Gastroesophageal sphincter (tissue), 4 donors: ENCODE data around the gene HMGCS2. TPM values are rescaled to one million over a fixed set of nuclear protein-coding genes. Genes with fewer than 3 reads are reported as not detected.

Experiments
- ATAC-seq: fragments of 150-250 bp; one replicate; pipeline ENCODE4 v1.9.1; 2016; ENCODE audit warnings: mild to moderate bottlenecking, moderate library complexity
- H3K27ac ChIP-seq, 4 donors: fragments of 200-600 bp; sonication (generic) in 3 of 4; 1 replicate in 3 of 4; 2 replicates in 1 of 4; pipeline ENCODE4 v1.5.1; 2016 to 2019
- H3K27me3 ChIP-seq: fragments of 200-600 bp; sonication (generic); one replicate; pipeline ENCODE4 v1.5.1; 2019
- H3K36me3 ChIP-seq, 2 donors: fragments of 200-600 bp; sonication (generic); one replicate each; pipeline ENCODE4 v1.5.1; 2019; ENCODE audit warnings: control low read depth in 1 of 2
- H3K4me1 ChIP-seq, 3 donors: fragments of 200-600 bp; sonication (generic); 1 replicate in 2 of 3; 2 replicates in 1 of 3; pipeline ENCODE4 v1.5.1; 2016 to 2019; ENCODE audit warnings: control low read depth in 2 of 3
- H3K4me3 ChIP-seq, 2 donors: fragments of 200-600 bp; sonication (generic); one replicate each; pipeline ENCODE4 v1.5.1; 2019; ENCODE audit warnings: mild to moderate bottlenecking in 1 of 2, moderate library complexity in 1 of 2
- H3K9me3 ChIP-seq, 3 donors: fragments of 200-600 bp; sonication (generic); one replicate each; pipeline ENCODE4 v1.5.1; 2017 to 2019; ENCODE audit warnings: control low read depth in 2 of 3
- CTCF ChIP-seq, 4 experiments: fragments of 200-600 bp in 2 of 4; fragments of 450-650 bp in 2 of 4; sonication (generic) in 1 of 4; IDR thresholded peaks; one replicate each; pipeline ENCODE4 v1.5.1; 2017 to 2019; ENCODE audit warnings: antibody characterized with exemption in 4 of 4, mild to moderate bottlenecking in 2 of 4, moderate library complexity in 2 of 4
- EP300 ChIP-seq: sonication (generic); formaldehyde crosslinking; IDR thresholded peaks from one replicate; pipeline ENCODE4 v1.6.1; 2017; ENCODE audit warnings: antibody characterized with exemption, mild to moderate bottlenecking
- POLR2A ChIP-seq, 2 donors: fragments of 450-650 bp; IDR thresholded peaks; one replicate each; pipeline ENCODE4 v1.6.1; 2017; ENCODE audit warnings: antibody characterized with exemption in 2 of 2, mild to moderate bottlenecking in 2 of 2, moderate library complexity in 1 of 2
- POLR2AphosphoS5 ChIP-seq: sonication (generic); formaldehyde crosslinking; IDR thresholded peaks from one replicate; pipeline ENCODE4 v1.6.1; 2017; ENCODE audit warnings: antibody characterized with exemption
- WGBS, 2 donors: methylation state at CpG; one replicate each; pipeline ENCODE4 v1.1.5; 2018; ENCODE audit warnings: low coverage in 1 of 2; 5-methylcytosine and 5-hydroxymethylcytosine counted together
- total RNA-seq, 4 donors: library from RNA; depleted of rRNA; stranded (reverse); fragments of >200 nt; gene quantifications; one replicate each; pipeline ENCODE4 v1.1.0, GENCODE V29; 2016

The HMGCS2 gene
- total RNA-seq, 4 donors from 2014 or later = 0.15 to 3.4 TPM; not detected in 2

- Histone ChIP-seq H3K27ac (no peak overlapping the region), H3K36me3 (no peaks in the 10 kb centered on the region), H3K9me3 (no peaks in the 10 kb centered on the region), H3K4me1 (peaks cover 0 to 22% (median 3%) of the 10 kb centered on the region in 3 donors), H3K27me3 (no peaks in the 10 kb centered on the region), H3K4me3 (no peak overlapping the region)
- 68 to 81% methylated on average over 3 of the region's 3 CpGs for WGBS, 2 donors
- TF ChIP-seq POLR2A (IDR thresholded peaks at IDR 0.05) = no peak
- no peak for TF ChIP-seq POLR2AphosphoS5
- no peak for TF ChIP-seq CTCF (IDR thresholded peaks at IDR 0.05)
- no peak for TF ChIP-seq EP300
- no peak for ATAC-seq
Measured at GRCh38 chr1:119771770-119772169, 3.1 kb upstream of the HMGCS2 start.

GRCh38 chr1:119771016-119771415, 2.3 kb upstream of the HMGCS2 start:
- peaks cover 0 to 29% (median 7%) of the 10 kb centered on the region in 3 donors for H3K4me1 ChIP-seq
- no peaks in the 10 kb centered on the region for H3K9me3 ChIP-seq
- no peak for ATAC-seq
- WGBS, 2 donors = 28 to 29% methylated on average over 2 of the region's 2 CpGs
- no peaks in the 10 kb centered on the region for H3K36me3 ChIP-seq
- no peaks in the 10 kb centered on the region for H3K27me3 ChIP-seq
- H3K4me3 ChIP-seq = no peak overlapping the region
- no peak for TF ChIP-seq POLR2A (IDR thresholded peaks at IDR 0.05)
- no peak for TF ChIP-seq EP300
- H3K27ac ChIP-seq = no peak overlapping the region

GRCh38 chr1:119767486-119767885, 1.2 kb downstream of the HMGCS2 start:
- no peaks in the 10 kb centered on the region for H3K36me3 ChIP-seq
- no peak overlapping the region for H3K4me3 ChIP-seq
- H3K27me3 ChIP-seq = no peaks in the 10 kb centered on the region
- H3K27ac ChIP-seq = no peak overlapping the region
- TF ChIP-seq CTCF (IDR thresholded peaks at IDR 0.05) = no peak
- no peak for TF ChIP-seq EP300
- no peak for TF ChIP-seq POLR2AphosphoS5
- TF ChIP-seq POLR2A (IDR thresholded peaks at IDR 0.05) = no peak
- peaks cover 0 to 27% (median 7%) of the 10 kb centered on the region in 3 donors for H3K4me1 ChIP-seq
- peaks cover 0 to 6% (median 0%) of the 10 kb centered on the region in 3 donors for H3K9me3 ChIP-seq
- WGBS, 2 donors = 50 to 65% methylated on average over 2 of the region's 2 CpGs
- ATAC-seq = no peak

DNA sequence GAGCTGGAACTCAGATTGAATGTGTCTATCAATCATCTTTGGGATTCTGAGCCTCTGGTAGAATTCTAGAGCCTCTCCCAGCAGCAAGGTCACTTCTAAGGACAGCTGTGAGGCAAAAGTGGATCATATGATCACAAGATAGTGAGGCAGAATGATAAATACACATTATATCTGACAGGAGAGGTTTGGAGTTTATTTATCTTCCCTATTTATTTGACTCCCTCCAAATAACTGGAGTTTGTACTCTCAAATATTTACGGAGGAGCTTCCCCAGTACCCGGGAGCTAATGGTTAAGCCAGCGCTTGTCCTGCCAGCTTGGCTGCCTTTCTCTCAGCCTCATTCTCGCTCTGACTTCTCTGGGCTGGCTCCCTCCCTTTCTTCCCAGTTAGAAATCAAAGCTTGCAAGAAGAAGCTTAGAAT, 2.3 kb downstream of the HMGCS2 start:
- WGBS, 2 donors = 18 to 33% methylated on average over 4 of the region's 4 CpGs
- H3K4me1 ChIP-seq = peaks cover 0 to 27% (median 7%) of the 10 kb centered on the region in 3 donors
- H3K27ac ChIP-seq = peak overlapping the region in 3 of 4 donors; percentile 12 to 50 (median 46)
- H3K36me3 ChIP-seq = no peaks in the 10 kb centered on the region
- H3K27me3 ChIP-seq = no peaks in the 10 kb centered on the region
- H3K4me3 ChIP-seq = no peak overlapping the region
- ATAC-seq = peak; percentile 64
- TF ChIP-seq POLR2A (IDR thresholded peaks at IDR 0.05) (no peak), EP300 (no peak), CTCF (IDR thresholded peaks at IDR 0.05) (no peak), POLR2AphosphoS5 (no peak)
- H3K9me3 ChIP-seq = peaks cover 0 to 6% (median 0%) of the 10 kb centered on the region in 3 donors

DNA sequence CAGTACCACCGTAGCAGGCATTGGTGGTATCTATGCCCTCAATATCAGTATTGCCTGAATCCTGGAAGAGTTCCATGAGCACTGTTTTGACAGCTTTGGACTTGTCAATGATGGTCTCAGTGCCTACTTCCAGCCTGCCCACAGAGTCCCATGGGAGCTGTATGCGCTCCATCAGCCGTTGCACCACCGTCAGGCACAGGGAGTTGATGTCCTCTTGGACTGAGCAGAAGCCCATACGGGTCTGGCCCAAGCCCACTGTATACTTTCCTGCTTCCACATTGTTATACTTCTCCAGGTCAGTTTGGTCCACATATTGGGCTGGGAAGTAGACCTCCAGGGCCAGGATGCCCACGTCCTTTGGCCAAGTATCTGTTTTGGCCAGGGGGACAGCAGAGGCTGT, 4.5 kb downstream of the HMGCS2 start:
- Histone ChIP-seq H3K36me3 (no peaks in the 10 kb centered on the region), H3K4me1 (peaks cover 0 to 27% (median 7%) of the 10 kb centered on the region in 3 donors), H3K4me3 (no peak overlapping the region), H3K27ac (no peak overlapping the region), H3K9me3 (peaks cover 0 to 6% (median 0%) of the 10 kb centered on the region in 3 donors), H3K27me3 (no peaks in the 10 kb centered on the region)
- no peak for ATAC-seq
- no peak for TF ChIP-seq POLR2AphosphoS5
- no peak for TF ChIP-seq CTCF (IDR thresholded peaks at IDR 0.05)
- no peak for TF ChIP-seq EP300
- TF ChIP-seq POLR2A (IDR thresholded peaks at IDR 0.05) = no peak
- 89 to 100% methylated on average over 1 to 3 of the region's 6 CpGs for WGBS, 2 donors
